Measurements from ENCODE around the gene CARD11. TPM values are rescaled to one million over a fixed set of nuclear protein-coding genes. Genes with fewer than 3 reads are reported as not detected.

CARD11 gene
- total and polyA plus RNA-seq, 2 experiments from 2014 or later = 17.7 to 29.0 TPM

- TF ChIP-seq ZNF462 (CRISPR knock-in tag; IDR thresholded peaks at IDR 0.05) (no peak), STAT1 (IDR thresholded peaks at IDR 0.05; ENCODE audit: unreplicated experiment) (no peak)
These were observed 71.5 kb downstream of the CARD11 start (continued) for GRCh38 chr7:2971914-2972834.

- H3K4me3 Mint-ChIP-seq = no peak overlapping the region
- TF ChIP-seq ZNF462 (CRISPR knock-in tag; IDR thresholded peaks at IDR 0.05) = no peak
- no peak for TF ChIP-seq CREB1 (CRISPR knock-in tag; IDR thresholded peaks at IDR 0.05; ENCODE audit: low read depth)
- TF ChIP-seq ZNF331 (CRISPR knock-in tag; IDR thresholded peaks at IDR 0.05; ENCODE audit: low read depth) = no peak
- no peak for TF ChIP-seq POLR2AphosphoS5 (IDR thresholded peaks at IDR 0.05; ENCODE audit: low read depth)
- no peak for TF ChIP-seq STAT1 (IDR thresholded peaks at IDR 0.05; ENCODE audit: unreplicated experiment)
- no peak for TF ChIP-seq NANOG (IDR thresholded peaks at IDR 0.05; ENCODE audit: borderline replicate concordance)
These were observed 72.8 kb downstream of the CARD11 start for GRCh38 chr7:2970861-2971260.

More at GRCh38 chr7:2970861-2971260, 72.8 kb downstream of the CARD11 start:
- Histone ChIP-seq H3K36me3 (ENCODE audit: insufficient read depth) (no peaks in the 10 kb centered on the region), H3F3A (replicated peaks; ENCODE audit: low read depth) (no peaks in the 10 kb centered on the region), H3K27me3 (ENCODE audit: insufficient read depth) (no peaks in the 10 kb centered on the region), H3K4me2 (no peak overlapping the region), H2AFZ (no peak overlapping the region), H4K20me1 (replicated peaks; ENCODE audit: insufficient read depth) (no peaks in the 10 kb centered on the region), H3K9me2 (ENCODE audit: insufficient read depth) (0 out of 2 replicates have a peak, but pooled peaks cover 4% of the 10 kb centered on the region), H3K4me1 (ENCODE audit: insufficient read depth) (no peaks in the 10 kb centered on the region), H3K4me3 (no peak overlapping the region), H3K79me2 (replicated peaks; ENCODE audit: insufficient read depth) (no peaks in the 10 kb centered on the region), H3K27ac (ENCODE audit: low read depth) (no peak overlapping the region)
- Mint-ChIP-seq H3K4me1 (no peaks in the 10 kb centered on the region), H3K27ac (no peak overlapping the region), H3K9me3 (peaks cover 8% of the 10 kb centered on the region), H3K27me3 (ENCODE audit: insufficient read depth, low read depth, poor library complexity) (no peaks in the 10 kb centered on the region), H3K36me3 (ENCODE audit: low read depth) (peaks cover 7% of the 10 kb centered on the region; the same call in 2 of the 3 replicates)
- DNase-seq (ENCODE audit: low spot score) (no peak), ATAC-seq (no peak)
